HEK293 (cell line): ENCODE results near the gene SKA2.
A peak's percentile ranks its signal among the peaks of the same experiment; 100 is the strongest.

Source experiments
- CTCF ChIA-PET: fragments of 350-600 bp; formaldehyde crosslinking; extraction: SDS; loops from one replicate; lab custom pipeline; 2021; ENCODE audit warnings: antibody characterized with exemption; lab: Yijun Ruan, JAX
- POLR2A ChIA-PET: fragments of 300-600 bp; formaldehyde crosslinking; extraction: SDS; loops from one replicate; lab custom pipeline; 2020; ENCODE audit warnings: antibody characterized with exemption, inconsistent platforms; lab: Yijun Ruan, JAX
- H3K27ac ChIP-seq: fragments of 200-500 bp; sonication (Bioruptor generic); 2 replicates; pipeline ENCODE4 v1.5.1; 2014; ENCODE audit warnings: low read depth, low read length, control low read depth, inconsistent platforms; ENCODE audit errors: extremely low read depth
- H3K36me3 ChIP-seq, 2 experiments: fragments of 200-500 bp in 1 of 2; sonication (Bioruptor generic) in 1 of 2; 1 replicate in 1 of 2; 2 replicates in 1 of 2; pipeline ENCODE4 v1.5.1; 2014 to 2017; ENCODE audit warnings: inconsistent platforms in 2 of 2, low read length in 2 of 2; ENCODE audit not compliant: control insufficient read depth in 2 of 2, insufficient read depth in 1 of 2
- H3K4me1 ChIP-seq: fragments of 200-500 bp; sonication (Bioruptor generic); 2 replicates; pipeline ENCODE4 v1.5.1; 2014; ENCODE audit warnings: mild to moderate bottlenecking, low read length, inconsistent platforms; ENCODE audit not compliant: control insufficient read depth, insufficient read depth
- H3K4me3 ChIP-seq: 2 replicates; pipeline ENCODE4 v1.5.1; 2011; ENCODE audit warnings: low read depth, mild to moderate bottlenecking, control low read depth, low read length, moderate library complexity
- H3K9me3 ChIP-seq: fragments of 200-500 bp; sonication (Bioruptor generic); 2 replicates; pipeline ENCODE4 v1.5.1; 2014; ENCODE audit warnings: low read depth, low read length, inconsistent platforms; ENCODE audit not compliant: control insufficient read depth, insufficient read depth
- BCL11A ChIP-seq: fragments of 450-650 bp; formaldehyde crosslinking; IDR thresholded peaks from 2 replicates; pipeline ENCODE4 v1.5.1; 2016; ENCODE audit warnings: low read depth, missing biosample characterization, missing genetic modification characterization
- HOXD13 ChIP-seq: sonication (generic); formaldehyde crosslinking; IDR thresholded peaks from 2 replicates; pipeline ENCODE4 v1.8.0; 2022; ENCODE audit warnings: missing genetic modification reagents, borderline replicate concordance
- KLF1 ChIP-seq: fragments of 450-650 bp; formaldehyde crosslinking; IDR thresholded peaks from 2 replicates; pipeline ENCODE4 v1.5.1; 2016; ENCODE audit warnings: missing biosample characterization, missing genetic modification characterization
- PRDM1 ChIP-seq: fragments of 450-650 bp; formaldehyde crosslinking; IDR thresholded peaks from 2 replicates; pipeline ENCODE4; 2016; ENCODE audit warnings: missing biosample characterization, missing genetic modification characterization
- REPIN1 ChIP-seq: fragments of 450-650 bp; formaldehyde crosslinking; IDR thresholded peaks from 2 replicates; pipeline ENCODE4 v1.5.1; 2017; ENCODE audit warnings: missing biosample characterization, missing genetic modification characterization, low read depth
- ZBTB1 ChIP-seq: fragments of 450-650 bp; formaldehyde crosslinking; IDR thresholded peaks from 2 replicates; pipeline ENCODE4 v1.5.1; 2016; ENCODE audit warnings: missing biosample characterization, missing genetic modification characterization
- ZBTB17 ChIP-seq: fragments of 450-650 bp; formaldehyde crosslinking; IDR thresholded peaks from 2 replicates; pipeline ENCODE4 v1.5.1; 2016; ENCODE audit warnings: missing biosample characterization, missing genetic modification characterization
- ZBTB8A ChIP-seq: fragments of 450-650 bp; formaldehyde crosslinking; IDR thresholded peaks from 2 replicates; pipeline ENCODE4 v1.5.1; 2016; ENCODE audit warnings: missing biosample characterization, missing genetic modification characterization
- ZFHX2 ChIP-seq: fragments of 450-650 bp; formaldehyde crosslinking; conservative IDR thresholded peaks from 2 replicates; pipeline ENCODE4 v1.5.1; 2016; ENCODE audit warnings: missing biosample characterization, missing genetic modification characterization
- ZFP69B ChIP-seq: fragments of 450-650 bp; formaldehyde crosslinking; IDR thresholded peaks from 2 replicates; pipeline ENCODE4 v1.5.1; 2016; ENCODE audit warnings: missing biosample characterization, missing genetic modification characterization
- ZNF121 ChIP-seq: fragments of 450-650 bp; formaldehyde crosslinking; IDR thresholded peaks from 2 replicates; pipeline ENCODE4 v1.5.1; 2016; ENCODE audit warnings: missing biosample characterization, missing genetic modification characterization
- ZNF239 ChIP-seq: fragments of 450-650 bp; formaldehyde crosslinking; IDR thresholded peaks from 2 replicates; pipeline ENCODE4 v1.5.1; 2016; ENCODE audit warnings: missing biosample characterization, missing genetic modification characterization
- ZNF354C ChIP-seq: fragments of 450-650 bp; formaldehyde crosslinking; IDR thresholded peaks from 2 replicates; pipeline ENCODE4 v1.5.1; 2016; ENCODE audit warnings: missing biosample characterization, missing genetic modification characterization, low read depth, borderline replicate concordance
- ZNF391 ChIP-seq: fragments of 450-650 bp; formaldehyde crosslinking; IDR thresholded peaks from 2 replicates; pipeline ENCODE4 v1.5.1; 2016; ENCODE audit warnings: low read depth, missing biosample characterization, missing genetic modification characterization, borderline replicate concordance
- ZNF48 ChIP-seq: fragments of 450-650 bp; formaldehyde crosslinking; IDR thresholded peaks from 2 replicates; pipeline ENCODE4 v1.5.1; 2016; ENCODE audit warnings: missing biosample characterization, missing genetic modification characterization
- ZNF600 ChIP-seq: fragments of 450-650 bp; formaldehyde crosslinking; IDR thresholded peaks from 2 replicates; pipeline ENCODE4 v1.5.1; 2016; ENCODE audit warnings: missing biosample characterization, missing genetic modification characterization
- ZNF660 ChIP-seq: fragments of 450-650 bp; IDR thresholded peaks from 2 replicates; pipeline ENCODE4 v1.5.1; 2018; ENCODE audit warnings: missing biosample characterization, mild to moderate bottlenecking, missing genetic modification characterization
- ZNF76 ChIP-seq: fragments of 450-650 bp; formaldehyde crosslinking; IDR thresholded peaks from 2 replicates; pipeline ENCODE4; 2016; ENCODE audit warnings: low read depth, missing biosample characterization, missing genetic modification characterization, borderline replicate concordance
- ZNF843 ChIP-seq: fragments of 450-650 bp; formaldehyde crosslinking; IDR thresholded peaks from 2 replicates; pipeline ENCODE4 v1.5.1; 2016; ENCODE audit warnings: missing biosample characterization, missing genetic modification characterization
- ZSCAN16 ChIP-seq: fragments of 450-650 bp; formaldehyde crosslinking; IDR thresholded peaks from 2 replicates; pipeline ENCODE4 v1.5.1; 2016; ENCODE audit warnings: missing biosample characterization, missing genetic modification characterization
- ZSCAN30 ChIP-seq: fragments of 450-650 bp; IDR thresholded peaks from 2 replicates; pipeline ENCODE4 v1.5.1; 2018; ENCODE audit warnings: missing biosample characterization, mild to moderate bottlenecking, missing genetic modification characterization, moderate library complexity
- ZXDB ChIP-seq: fragments of 450-650 bp; formaldehyde crosslinking; IDR thresholded peaks from 2 replicates; pipeline ENCODE4 v1.5.1; 2016; ENCODE audit warnings: missing biosample characterization, missing genetic modification characterization
- TF ChIP-seq, protein P1 (sequence below): fragments of 450-650 bp; formaldehyde crosslinking; IDR thresholded peaks from 2 replicates; pipeline ENCODE4 v1.5.1; 2016; ENCODE audit warnings: missing biosample characterization, missing genetic modification characterization
- TF ChIP-seq, protein P2 (sequence below): fragments of 450-650 bp; formaldehyde crosslinking; IDR thresholded peaks from 2 replicates; pipeline ENCODE4 v1.5.1; 2016; ENCODE audit warnings: missing biosample characterization, missing genetic modification characterization
- TF ChIP-seq, protein P3 (sequence below): fragments of 450-650 bp; formaldehyde crosslinking; IDR thresholded peaks from 2 replicates; pipeline ENCODE4 v1.5.1; 2017; ENCODE audit warnings: missing biosample characterization, missing genetic modification characterization
- TF ChIP-seq, protein P4 (sequence below): fragments of 450-650 bp; formaldehyde crosslinking; IDR thresholded peaks from 2 replicates; pipeline ENCODE4 v1.5.1; 2016; ENCODE audit warnings: missing biosample characterization, missing genetic modification characterization
- TF ChIP-seq, protein P5 (sequence below): fragments of 450-650 bp; formaldehyde crosslinking; IDR thresholded peaks from 2 replicates; pipeline ENCODE4 v1.5.1; 2016; ENCODE audit warnings: missing biosample characterization, missing genetic modification characterization

Gene SKA2

DNA sequence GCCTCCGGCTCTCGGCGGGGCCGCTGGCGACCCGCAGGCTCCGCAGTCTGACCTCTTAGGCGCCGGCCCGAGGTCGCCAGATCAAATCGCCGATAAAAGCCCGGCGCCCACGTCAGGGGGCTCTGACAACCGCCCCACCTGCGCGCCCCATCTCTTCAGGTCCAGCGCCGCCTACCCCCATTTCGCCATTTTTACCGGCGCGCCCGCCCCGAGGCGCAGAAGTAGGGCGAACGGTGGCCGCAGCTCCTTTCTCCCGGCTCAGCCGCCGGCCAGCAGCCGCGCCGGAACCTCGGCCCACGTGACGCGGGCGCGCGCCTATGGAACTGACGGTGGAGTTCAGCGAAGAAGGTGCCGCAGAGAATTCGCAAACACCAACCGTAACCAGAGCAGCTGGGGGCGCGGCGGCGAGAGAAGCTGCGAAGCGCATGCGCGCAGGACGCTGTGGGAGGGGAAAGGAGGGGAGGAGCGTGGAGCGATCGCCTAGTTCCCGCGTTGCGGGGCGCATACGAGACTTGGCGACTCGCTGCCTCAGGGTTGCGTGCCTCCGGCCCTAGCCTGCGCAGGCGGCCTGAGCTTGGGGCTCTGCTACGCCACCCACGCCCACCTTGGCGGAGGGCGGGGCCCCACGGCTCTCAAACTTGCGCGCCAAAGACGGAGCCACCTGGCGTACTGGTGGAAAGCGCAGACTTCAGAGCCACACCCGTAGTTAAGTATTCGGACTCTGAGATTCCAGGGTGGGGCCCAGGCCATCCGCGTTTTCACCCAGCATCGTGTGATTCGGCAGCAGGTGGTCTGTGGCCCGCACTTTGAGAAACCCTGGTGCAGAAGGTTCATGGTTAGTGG, 48.3 kb downstream of the SKA2 start, which contains the start of gene TRIM37 (continued):
- TF ChIP-seq, protein P1, sequence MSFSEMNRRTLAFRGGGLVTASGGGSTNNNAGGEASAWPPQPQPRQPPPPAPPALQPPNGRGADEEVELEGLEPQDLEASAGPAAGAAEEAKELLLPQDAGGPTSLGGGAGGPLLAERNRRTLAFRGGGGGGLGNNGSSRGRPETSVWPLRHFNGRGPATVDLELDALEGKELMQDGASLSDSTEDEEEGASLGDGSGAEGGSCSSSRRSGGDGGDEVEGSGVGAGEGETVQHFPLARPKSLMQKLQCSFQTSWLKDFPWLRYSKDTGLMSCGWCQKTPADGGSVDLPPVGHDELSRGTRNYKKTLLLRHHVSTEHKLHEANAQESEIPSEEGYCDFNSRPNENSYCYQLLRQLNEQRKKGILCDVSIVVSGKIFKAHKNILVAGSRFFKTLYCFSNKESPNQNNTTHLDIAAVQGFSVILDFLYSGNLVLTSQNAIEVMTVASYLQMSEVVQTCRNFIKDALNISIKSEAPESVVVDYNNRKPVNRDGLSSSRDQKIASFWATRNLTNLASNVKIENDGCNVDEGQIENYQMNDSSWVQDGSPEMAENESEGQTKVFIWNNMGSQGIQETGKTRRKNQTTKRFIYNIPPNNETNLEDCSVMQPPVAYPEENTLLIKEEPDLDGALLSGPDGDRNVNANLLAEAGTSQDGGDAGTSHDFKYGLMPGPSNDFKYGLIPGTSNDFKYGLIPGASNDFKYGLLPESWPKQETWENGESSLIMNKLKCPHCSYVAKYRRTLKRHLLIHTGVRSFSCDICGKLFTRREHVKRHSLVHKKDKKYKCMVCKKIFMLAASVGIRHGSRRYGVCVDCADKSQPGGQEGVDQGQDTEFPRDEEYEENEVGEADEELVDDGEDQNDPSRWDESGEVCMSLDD (tag by site-specific recombination): peak; percentile 17; the same call in 1 of the 2 replicates
- TF ChIP-seq ZNF121: no peak
- TF ChIP-seq KLF1 (tag by site-specific recombination): peak; percentile 98
- TF ChIP-seq BCL11A: peak; percentile 58; the same call in 1 of the 2 replicates
- peak; percentile 96 for TF ChIP-seq ZSCAN30 (tag by site-specific recombination)
- peak; percentile 59; the same call in 1 of the 2 replicates for TF ChIP-seq ZSCAN16 (tag by site-specific recombination)
- TF ChIP-seq ZFHX2 (tag by site-specific recombination): peak; percentile 92
- TF ChIP-seq, protein P2, sequence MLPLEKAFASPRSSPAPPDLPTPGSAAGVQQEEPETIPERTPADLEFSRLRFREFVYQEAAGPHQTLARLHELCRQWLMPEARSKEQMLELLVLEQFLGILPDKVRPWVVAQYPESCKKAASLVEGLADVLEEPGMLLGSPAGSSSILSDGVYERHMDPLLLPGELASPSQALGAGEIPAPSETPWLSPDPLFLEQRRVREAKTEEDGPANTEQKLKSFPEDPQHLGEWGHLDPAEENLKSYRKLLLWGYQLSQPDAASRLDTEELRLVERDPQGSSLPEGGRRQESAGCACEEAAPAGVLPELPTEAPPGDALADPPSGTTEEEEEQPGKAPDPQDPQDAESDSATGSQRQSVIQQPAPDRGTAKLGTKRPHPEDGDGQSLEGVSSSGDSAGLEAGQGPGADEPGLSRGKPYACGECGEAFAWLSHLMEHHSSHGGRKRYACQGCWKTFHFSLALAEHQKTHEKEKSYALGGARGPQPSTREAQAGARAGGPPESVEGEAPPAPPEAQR (tag by site-specific recombination): 0 out of 2 replicates have a peak, but pooled peaks have one; percentile 46
- TF ChIP-seq ZNF391 (tag by site-specific recombination): peak; percentile 83; the same call in 1 of the 2 replicates
- TF ChIP-seq, protein P3, sequence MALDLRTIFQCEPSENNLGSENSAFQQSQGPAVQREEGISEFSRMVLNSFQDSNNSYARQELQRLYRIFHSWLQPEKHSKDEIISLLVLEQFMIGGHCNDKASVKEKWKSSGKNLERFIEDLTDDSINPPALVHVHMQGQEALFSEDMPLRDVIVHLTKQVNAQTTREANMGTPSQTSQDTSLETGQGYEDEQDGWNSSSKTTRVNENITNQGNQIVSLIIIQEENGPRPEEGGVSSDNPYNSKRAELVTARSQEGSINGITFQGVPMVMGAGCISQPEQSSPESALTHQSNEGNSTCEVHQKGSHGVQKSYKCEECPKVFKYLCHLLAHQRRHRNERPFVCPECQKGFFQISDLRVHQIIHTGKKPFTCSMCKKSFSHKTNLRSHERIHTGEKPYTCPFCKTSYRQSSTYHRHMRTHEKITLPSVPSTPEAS (tag by site-specific recombination): peak; percentile 12; the same call in 1 of the 2 replicates
- TF ChIP-seq, protein P4, sequence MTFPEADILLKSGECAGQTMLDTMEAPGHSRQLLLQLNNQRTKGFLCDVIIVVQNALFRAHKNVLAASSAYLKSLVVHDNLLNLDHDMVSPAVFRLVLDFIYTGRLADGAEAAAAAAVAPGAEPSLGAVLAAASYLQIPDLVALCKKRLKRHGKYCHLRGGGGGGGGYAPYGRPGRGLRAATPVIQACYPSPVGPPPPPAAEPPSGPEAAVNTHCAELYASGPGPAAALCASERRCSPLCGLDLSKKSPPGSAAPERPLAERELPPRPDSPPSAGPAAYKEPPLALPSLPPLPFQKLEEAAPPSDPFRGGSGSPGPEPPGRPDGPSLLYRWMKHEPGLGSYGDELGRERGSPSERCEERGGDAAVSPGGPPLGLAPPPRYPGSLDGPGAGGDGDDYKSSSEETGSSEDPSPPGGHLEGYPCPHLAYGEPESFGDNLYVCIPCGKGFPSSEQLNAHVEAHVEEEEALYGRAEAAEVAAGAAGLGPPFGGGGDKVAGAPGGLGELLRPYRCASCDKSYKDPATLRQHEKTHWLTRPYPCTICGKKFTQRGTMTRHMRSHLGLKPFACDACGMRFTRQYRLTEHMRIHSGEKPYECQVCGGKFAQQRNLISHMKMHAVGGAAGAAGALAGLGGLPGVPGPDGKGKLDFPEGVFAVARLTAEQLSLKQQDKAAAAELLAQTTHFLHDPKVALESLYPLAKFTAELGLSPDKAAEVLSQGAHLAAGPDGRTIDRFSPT (tag by site-specific recombination): peak; percentile 56
- no peak for TF ChIP-seq HOXD13 (CRISPR knock-in tag)
- peak; percentile 73 for TF ChIP-seq REPIN1 (tag by site-specific recombination)
- TF ChIP-seq PRDM1: no peak
- peak; percentile 45; the same call in 1 of the 2 replicates for TF ChIP-seq ZNF660 (tag by site-specific recombination)

DNA sequence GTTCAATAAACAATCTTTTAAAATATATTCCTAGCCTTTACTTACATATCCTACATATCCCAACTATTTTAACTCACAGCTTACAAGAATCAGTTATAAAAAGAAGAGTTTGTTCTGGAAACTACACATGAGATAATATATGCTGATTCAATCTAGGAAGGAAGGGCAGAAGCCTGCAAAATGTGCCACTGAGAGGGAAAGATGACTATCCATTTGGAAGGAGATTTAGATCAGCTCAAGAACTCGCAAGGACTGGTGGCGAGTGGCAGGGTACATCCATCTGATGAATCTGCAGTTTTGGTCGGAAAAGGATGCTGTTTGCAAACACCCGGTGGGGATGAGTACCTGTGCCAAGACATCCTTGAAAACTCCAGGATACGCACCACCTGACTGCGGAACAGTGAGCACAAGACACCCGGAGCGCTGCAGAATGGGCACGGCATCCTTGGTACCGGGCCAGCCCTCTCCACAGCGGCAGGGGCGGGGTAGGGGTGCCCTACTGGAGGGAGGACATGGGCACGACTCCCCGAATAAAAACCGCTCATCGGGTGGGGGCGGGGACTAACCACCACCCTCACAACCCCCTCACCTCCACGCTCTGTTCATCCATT, 49.0 kb downstream of the SKA2 start:
- Histone ChIP-seq H3K27ac (peak overlapping the region; percentile 89), H3K9me3 (no peaks in the 10 kb centered on the region), H3K4me1 (no peaks in the 10 kb centered on the region), H3K36me3 (peaks cover 23 to 31% of the 10 kb centered on the region in 2 experiments), H3K4me3 (peak overlapping the region; percentile 83)
- POLR2A ChIA-PET: interaction anchor here (0.5 to 4.6 kb wide), 13 partner anchors 13 to 689 kb away, joined by 3 to 68 read pairs (median 4); partner anchors contain the start of genes PRR11 and SKA2
- CTCF ChIA-PET: interaction anchor here (0.7 to 1.3 kb wide), 4 partner anchors 10 to 587 kb away, joined by 3 to 6 read pairs (median 5); no protein-coding TSS in a partner anchor
- TF ChIP-seq, protein P5, sequence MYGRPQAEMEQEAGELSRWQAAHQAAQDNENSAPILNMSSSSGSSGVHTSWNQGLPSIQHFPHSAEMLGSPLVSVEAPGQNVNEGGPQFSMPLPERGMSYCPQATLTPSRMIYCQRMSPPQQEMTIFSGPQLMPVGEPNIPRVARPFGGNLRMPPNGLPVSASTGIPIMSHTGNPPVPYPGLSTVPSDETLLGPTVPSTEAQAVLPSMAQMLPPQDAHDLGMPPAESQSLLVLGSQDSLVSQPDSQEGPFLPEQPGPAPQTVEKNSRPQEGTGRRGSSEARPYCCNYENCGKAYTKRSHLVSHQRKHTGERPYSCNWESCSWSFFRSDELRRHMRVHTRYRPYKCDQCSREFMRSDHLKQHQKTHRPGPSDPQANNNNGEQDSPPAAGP: no peak
- TF ChIP-seq ZBTB1 (tag by site-specific recombination) (no peak), ZXDB (tag by site-specific recombination) (0 out of 2 replicates have a peak, but pooled peaks have one; percentile 21), ZNF239 (tag by site-specific recombination) (no peak), ZFP69B (tag by site-specific recombination) (no peak), ZNF76 (no peak), ZNF600 (tag by site-specific recombination) (peak; percentile 67; the same call in 1 of the 2 replicates), ZNF843 (tag by site-specific recombination) (no peak), ZNF48 (no peak), ZNF354C (no peak), ZBTB8A (no peak), ZBTB17 (peak; percentile 51)
